ENCODE data around the gene ZSCAN30.

GRCh38 chr18:35241448-35241804, 48.6 kb downstream of the ZSCAN30 start:
- TF ChIP-seq CTCF (conservative IDR thresholded peaks at IDR 0.05) (no peak), ZFX (IDR thresholded peaks at IDR 0.05) (no peak)

All from C4-2B (cell line).